T-helper 2 cell treated with Interferon-gamma antibody and Interleukin-4, amounts not matched to agents 5 μg/mL and 100 μg/mL, for 36 hours (primary cell): ENCODE data around the gene TMEM132D.
"Not testable (repeated sequence)": the region's sequence is repeated elsewhere in the genome, so short reads cannot be mapped to it uniquely, and the experiment has no call there.

Experiments
- DNase-seq: peaks from one replicate; pipeline ENCODE4 v3.0.0; 2021; ENCODE audit warnings: low spot score
- H3K27ac Mint-ChIP-seq: one replicate; pipeline ENCODE4 v1.8.0; 2021; ENCODE audit warnings: mild to moderate bottlenecking, mixed read lengths
- H3K27me3 Mint-ChIP-seq: one replicate; pipeline ENCODE4 v1.8.0; 2021; ENCODE audit warnings: low read depth, mixed read lengths
- H3K36me3 Mint-ChIP-seq: one replicate; pipeline ENCODE4 v1.8.0; 2021; ENCODE audit warnings: low read depth, mixed read lengths
- H3K4me1 Mint-ChIP-seq: one replicate; pipeline ENCODE4 v1.8.0; 2021; ENCODE audit warnings: low read depth, mixed read lengths
- H3K4me3 Mint-ChIP-seq: one replicate; pipeline ENCODE4 v1.8.0; 2022; ENCODE audit warnings: mild to moderate bottlenecking, moderate library complexity, mixed read lengths
- H3K9me3 Mint-ChIP-seq: one replicate; pipeline ENCODE4 v1.8.0; 2021; ENCODE audit warnings: mixed read lengths

TMEM132D gene

DNA sequence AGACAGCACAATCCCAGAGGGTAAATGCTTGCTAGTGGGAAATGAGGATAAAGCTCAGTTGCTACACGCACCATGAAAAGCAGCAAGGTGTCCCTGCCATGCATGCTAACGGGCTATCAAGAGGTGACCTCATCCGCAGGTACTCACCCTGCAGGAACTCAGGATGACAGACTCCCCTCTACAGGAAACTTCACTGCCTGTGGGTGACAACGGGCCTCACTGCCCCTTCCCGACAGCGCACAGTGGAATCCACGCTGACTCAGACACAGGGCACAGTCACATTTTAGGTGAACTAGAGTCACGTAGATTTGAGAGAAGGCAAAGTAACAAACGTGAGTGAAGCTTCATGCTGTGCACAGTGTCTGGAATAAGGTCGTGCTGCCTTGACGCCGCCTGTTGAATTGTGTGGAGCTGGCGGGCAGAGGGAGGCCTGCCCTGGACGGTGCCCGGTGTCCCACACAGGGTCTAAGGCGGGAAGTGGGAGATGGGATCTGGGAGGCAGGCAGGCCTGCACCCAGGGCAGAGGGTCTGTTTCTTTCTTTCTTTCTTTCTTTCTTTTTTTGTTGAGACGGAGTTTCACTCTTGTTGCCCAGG, 331.8 kb downstream of the TMEM132D start:
- Mint-ChIP-seq H3K4me1 (no peaks in the 10 kb centered on the region), H3K27ac (no peak overlapping the region), H3K9me3 (peaks cover 13% of the 10 kb centered on the region), H3K27me3 (no peaks in the 10 kb centered on the region), H3K4me3 (no peak overlapping the region), H3K36me3 (no peaks in the 10 kb centered on the region)
- no peak for DNase-seq

- Mint-ChIP-seq H3K9me3 (peaks cover 17% of the 10 kb centered on the region), H3K4me1 (no peaks in the 10 kb centered on the region)
Measured at GRCh38 chr12:129570796-129571400, 332.9 kb downstream of the TMEM132D start.

DNA sequence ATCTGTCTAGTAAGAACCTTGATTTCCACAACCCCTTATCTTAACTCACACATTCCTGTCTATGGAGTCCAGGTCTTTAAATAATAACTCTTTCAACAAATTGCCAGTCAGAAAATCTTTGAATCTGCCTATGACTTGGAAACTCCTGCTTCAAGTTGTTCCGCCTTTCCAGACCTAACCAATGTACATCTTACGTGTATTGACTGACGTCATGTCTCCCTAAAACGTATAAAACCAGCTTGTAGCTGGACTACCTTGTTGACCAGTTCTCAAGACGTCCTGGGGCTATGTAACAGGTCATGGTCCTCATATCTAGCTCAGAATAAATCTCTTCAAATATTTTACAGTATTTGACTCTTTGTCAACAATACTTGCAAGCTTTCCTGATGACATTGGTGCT, 337.0 kb downstream of the TMEM132D start:
- H3K9me3 Mint-ChIP-seq, result peaks cover 18% of the 10 kb centered on the region
- no peak overlapping the region for H3K27ac Mint-ChIP-seq
- no peaks in the 10 kb centered on the region for H3K36me3 Mint-ChIP-seq
- no peak overlapping the region for H3K4me3 Mint-ChIP-seq
- no peak for DNase-seq
- no peaks in the 10 kb centered on the region for H3K27me3 Mint-ChIP-seq
- H3K4me1 Mint-ChIP-seq, result no peaks in the 10 kb centered on the region

More at GRCh38 chr12:129570796-129571400, 332.9 kb downstream of the TMEM132D start:
- DNase-seq, result no peak
- Mint-ChIP-seq H3K27ac (no peak overlapping the region), H3K4me3 (no peak overlapping the region), H3K36me3 (no peaks in the 10 kb centered on the region), H3K27me3 (no peaks in the 10 kb centered on the region)

DNA sequence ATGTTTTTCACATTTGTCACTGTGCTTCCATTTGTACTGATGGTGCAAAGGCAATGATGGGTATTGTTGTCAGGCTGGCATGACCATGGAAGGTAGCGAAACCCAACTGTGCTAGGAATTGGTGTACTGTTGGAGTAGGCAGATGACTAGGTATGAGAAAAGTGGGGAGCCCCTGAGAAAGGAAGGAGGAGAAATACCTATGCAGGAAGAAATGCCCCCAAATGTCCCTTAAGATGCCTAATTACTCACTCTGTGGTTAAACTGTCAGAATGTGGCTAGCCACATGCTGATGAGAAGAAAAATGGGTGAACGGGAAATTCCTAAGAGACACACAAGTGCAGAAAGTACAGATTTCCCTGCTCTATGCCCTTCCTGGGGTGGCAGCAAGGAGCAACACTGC, 339.1 kb downstream of the TMEM132D start:
- Mint-ChIP-seq H3K4me1 (no peaks in the 10 kb centered on the region), H3K4me3 (no peak overlapping the region), H3K9me3 (peaks cover 13% of the 10 kb centered on the region), H3K27ac (no peak overlapping the region), H3K27me3 (no peaks in the 10 kb centered on the region), H3K36me3 (no peaks in the 10 kb centered on the region)
- DNase-seq, result no peak

GRCh38 chr12:129563266-129563665, 340.6 kb downstream of the TMEM132D start:
- peaks cover 15% of the 10 kb centered on the region for H3K9me3 Mint-ChIP-seq
- H3K27ac Mint-ChIP-seq, result no peak overlapping the region
- H3K36me3 Mint-ChIP-seq, result no peaks in the 10 kb centered on the region
- H3K4me3 Mint-ChIP-seq, result no peak overlapping the region
- H3K4me1 Mint-ChIP-seq, result no peaks in the 10 kb centered on the region
- no peaks in the 10 kb centered on the region for H3K27me3 Mint-ChIP-seq
- DNase-seq, result no peak

- H3K4me1 Mint-ChIP-seq, result no peaks in the 10 kb centered on the region
- DNase-seq, result no peak
- no peaks in the 10 kb centered on the region for H3K36me3 Mint-ChIP-seq
- H3K4me3 Mint-ChIP-seq, result no peak overlapping the region
- no peaks in the 10 kb centered on the region for H3K27me3 Mint-ChIP-seq
- H3K27ac Mint-ChIP-seq, result no peak overlapping the region
- H3K9me3 Mint-ChIP-seq, result peaks cover 15% of the 10 kb centered on the region
Measured at GRCh38 chr12:129561304-129561703, 342.5 kb downstream of the TMEM132D start.

GRCh38 chr12:129559776-129560175, 344.0 kb downstream of the TMEM132D start:
- H3K27ac Mint-ChIP-seq, result no peak overlapping the region
- DNase-seq, result no peak
- H3K4me1 Mint-ChIP-seq, result no peaks in the 10 kb centered on the region
- peaks cover 20% of the 10 kb centered on the region for H3K9me3 Mint-ChIP-seq
- no peak overlapping the region for H3K4me3 Mint-ChIP-seq
- H3K36me3 Mint-ChIP-seq, result no peaks in the 10 kb centered on the region
- H3K27me3 Mint-ChIP-seq, result no peaks in the 10 kb centered on the region

DNA sequence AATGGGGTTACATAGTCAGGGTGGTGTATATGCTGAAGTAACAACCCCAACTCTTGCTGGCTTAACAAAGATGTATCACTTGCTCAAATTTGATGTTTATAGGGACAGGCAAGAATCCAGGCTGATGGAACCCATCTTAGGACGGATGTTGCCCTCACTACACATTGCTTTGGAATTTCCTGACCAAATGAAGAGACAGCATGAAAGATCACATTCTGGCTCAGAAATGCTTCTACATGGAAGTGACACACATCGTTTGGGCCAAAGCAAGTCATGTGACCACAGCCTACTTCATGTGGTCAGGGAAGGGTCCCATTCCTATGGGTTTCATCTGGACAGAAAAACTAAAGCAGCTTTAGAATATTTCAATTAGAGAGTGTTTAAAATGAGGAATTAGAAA, 345.8 kb downstream of the TMEM132D start:
- no peak for DNase-seq
- Mint-ChIP-seq H3K27me3 (no peaks in the 10 kb centered on the region), H3K4me1 (no peaks in the 10 kb centered on the region), H3K4me3 (no peak overlapping the region), H3K27ac (no peak overlapping the region), H3K36me3 (no peaks in the 10 kb centered on the region), H3K9me3 (peaks cover 29% of the 10 kb centered on the region)

GRCh38 chr12:129556082-129556481, 347.7 kb downstream of the TMEM132D start:
- Mint-ChIP-seq H3K4me3 (no peak overlapping the region), H3K36me3 (no peaks in the 10 kb centered on the region), H3K4me1 (no peaks in the 10 kb centered on the region), H3K27ac (no peak overlapping the region), H3K9me3 (peaks cover 45% of the 10 kb centered on the region), H3K27me3 (no peaks in the 10 kb centered on the region)
- DNase-seq, result no peak

DNA sequence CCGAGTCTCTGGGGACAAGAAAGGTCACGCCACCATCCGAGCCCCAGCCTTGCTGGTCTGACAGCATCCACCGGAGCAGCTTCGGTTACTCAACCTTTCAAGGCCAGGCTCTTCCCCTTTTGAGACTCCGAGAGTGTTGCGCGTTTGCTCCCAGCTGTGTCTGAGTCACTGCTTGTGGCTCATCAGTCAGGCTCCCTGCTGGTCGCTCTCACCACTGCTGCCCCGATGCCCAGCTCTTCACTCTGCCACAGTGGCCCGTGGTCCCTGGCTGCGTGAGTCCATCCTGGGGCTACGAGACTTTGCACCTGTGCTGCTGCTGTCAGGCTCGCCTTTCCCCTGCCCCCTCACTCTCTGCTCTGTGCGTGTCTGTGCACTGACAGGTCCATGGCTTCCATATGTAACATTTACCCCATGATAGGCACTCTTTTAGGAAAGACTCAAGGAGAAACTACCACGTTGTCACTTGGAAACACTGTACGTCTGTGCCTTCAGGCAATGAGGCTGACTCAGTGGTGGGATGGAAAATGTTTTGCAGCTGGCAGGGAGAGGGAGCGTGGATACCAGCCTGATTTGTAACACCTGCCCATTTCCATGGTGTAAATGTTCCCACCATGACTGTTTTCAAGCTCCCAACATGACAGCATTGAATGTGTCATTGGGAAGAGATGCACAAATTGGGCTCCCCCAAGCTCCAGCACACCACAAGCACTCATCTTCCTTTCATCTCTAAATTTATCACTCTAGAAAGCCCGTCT, 350.7 kb downstream of the TMEM132D start:
- Mint-ChIP-seq H3K4me1 (no peaks in the 10 kb centered on the region), H3K9me3 (peaks cover 59% of the 10 kb centered on the region), H3K27me3 (no peaks in the 10 kb centered on the region), H3K4me3 (no peak overlapping the region), H3K27ac (no peak overlapping the region), H3K36me3 (no peaks in the 10 kb centered on the region)
- no peak for DNase-seq

GRCh38 chr12:129551441-129551840, 352.4 kb downstream of the TMEM132D start:
- H3K36me3 Mint-ChIP-seq, result no peaks in the 10 kb centered on the region
- H3K27me3 Mint-ChIP-seq, result no peaks in the 10 kb centered on the region
- H3K27ac Mint-ChIP-seq, result no peak overlapping the region
- peaks cover 57% of the 10 kb centered on the region for H3K9me3 Mint-ChIP-seq
- H3K4me3 Mint-ChIP-seq, result no peak overlapping the region
- no peaks in the 10 kb centered on the region for H3K4me1 Mint-ChIP-seq
- no peak for DNase-seq

DNA sequence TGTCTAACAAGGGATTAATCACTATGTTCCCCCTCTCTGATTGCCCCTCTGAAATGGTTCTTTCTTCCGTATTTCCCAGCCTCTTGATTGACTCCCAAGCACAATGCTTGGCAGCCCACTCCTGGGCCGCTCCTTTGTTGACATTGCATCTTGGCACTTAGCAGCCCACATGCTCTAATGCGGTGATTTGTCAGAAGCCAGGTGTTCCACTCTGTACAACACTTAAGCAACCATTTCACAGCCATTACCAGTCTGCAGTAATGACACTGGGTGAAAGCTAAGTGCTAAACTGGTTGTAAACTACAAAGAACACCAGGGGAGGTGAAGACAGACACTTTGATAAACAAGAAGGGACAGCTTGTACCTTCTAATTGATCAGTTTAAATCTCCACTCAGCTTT, 353.5 kb downstream of the TMEM132D start:
- H3K9me3 Mint-ChIP-seq, result peaks cover 60% of the 10 kb centered on the region
- no peak for DNase-seq
- H3K27me3 Mint-ChIP-seq, result no peaks in the 10 kb centered on the region
- H3K4me3 Mint-ChIP-seq, result no peak overlapping the region
- H3K4me1 Mint-ChIP-seq, result no peaks in the 10 kb centered on the region
- H3K27ac Mint-ChIP-seq, result no peak overlapping the region
- H3K36me3 Mint-ChIP-seq, result no peaks in the 10 kb centered on the region

DNA sequence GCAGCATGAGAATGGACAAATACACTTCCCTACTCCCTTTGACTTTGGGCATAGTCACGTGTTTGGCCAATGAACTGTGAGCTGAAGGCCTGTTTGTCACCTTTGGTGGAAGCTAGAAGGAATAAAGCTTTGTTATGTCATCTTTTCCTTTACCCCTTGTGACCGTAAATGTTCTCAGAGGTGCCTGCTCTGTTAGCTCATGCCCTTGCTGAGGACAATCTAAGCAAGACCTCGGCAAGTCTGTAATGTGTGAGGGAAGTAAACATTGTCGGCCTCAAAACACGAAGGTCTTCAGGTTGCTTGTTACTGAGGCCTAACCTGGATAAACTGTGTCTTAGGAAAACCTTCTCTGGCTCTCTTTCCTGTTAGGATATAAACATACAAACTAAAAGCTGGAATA, 354.2 kb downstream of the TMEM132D start:
- no peaks in the 10 kb centered on the region for H3K4me1 Mint-ChIP-seq
- H3K9me3 Mint-ChIP-seq, result peaks cover 55% of the 10 kb centered on the region
- no peak for DNase-seq
- H3K4me3 Mint-ChIP-seq, result no peak overlapping the region
- H3K36me3 Mint-ChIP-seq, result no peaks in the 10 kb centered on the region
- no peaks in the 10 kb centered on the region for H3K27me3 Mint-ChIP-seq
- H3K27ac Mint-ChIP-seq, result no peak overlapping the region

DNA sequence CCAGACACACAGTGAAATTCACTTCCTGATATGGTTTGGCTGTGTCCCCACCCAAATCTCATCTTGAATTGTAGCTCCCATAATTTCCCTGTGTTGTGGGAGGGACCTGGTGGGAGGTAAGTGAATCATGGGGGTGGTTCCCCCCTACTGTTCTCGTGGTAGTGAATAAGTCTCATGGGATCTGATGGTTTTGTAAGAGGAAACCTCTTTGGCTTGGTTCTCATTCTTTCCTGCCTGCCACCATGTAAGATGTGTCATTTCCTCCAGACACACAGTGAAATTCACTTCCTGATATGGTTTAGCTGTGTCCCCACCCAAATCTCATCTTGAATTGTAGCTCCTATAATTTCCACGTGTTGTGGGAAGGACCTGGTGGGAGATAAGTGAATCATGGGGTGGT, 354.8 kb downstream of the TMEM132D start:
- H3K9me3 Mint-ChIP-seq, result peaks cover 54% of the 10 kb centered on the region
- not testable (repeated sequence) for H3K27ac Mint-ChIP-seq, DNase-seq, H3K4me1 Mint-ChIP-seq, H3K36me3 Mint-ChIP-seq, H3K4me3 Mint-ChIP-seq, H3K27me3 Mint-ChIP-seq
